Urothelium cell line (cell line): Measurements from ENCODE around the gene CDH16.

Source experiments
- DNase-seq: peaks from one replicate; pipeline ENCODE4 v3.0.0; 2011; ENCODE audit warnings: low spot score, mixed read lengths
- FAIRE-seq: peaks from 2 replicates; lab custom pipeline; 2011; peaks lifted over from hg19 to GRCh38; lab: Jason Lieb, UNC

The CDH16 gene

DNA sequence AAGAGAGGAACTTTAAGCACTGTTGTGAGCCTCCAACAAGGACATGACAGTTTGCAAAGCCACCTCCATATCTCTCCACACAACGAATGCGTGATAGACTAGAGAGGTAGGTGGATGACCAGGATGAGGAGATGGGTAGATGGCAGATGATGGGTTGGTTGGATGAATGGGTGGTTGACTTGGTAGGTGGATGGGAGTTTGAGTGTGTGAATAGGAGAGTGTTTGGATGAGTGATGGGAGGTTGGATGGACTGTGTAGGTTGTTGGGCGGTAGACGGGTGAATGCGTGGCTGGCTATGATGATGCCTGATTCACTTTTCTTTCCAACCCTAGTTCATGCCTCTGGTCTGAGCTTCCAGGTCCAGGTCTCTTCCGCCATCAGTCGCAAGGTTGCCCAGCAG lies 4.1 kb downstream of the CDH16 start:
- FAIRE-seq (no peak), DNase-seq (no peak)

DNA sequence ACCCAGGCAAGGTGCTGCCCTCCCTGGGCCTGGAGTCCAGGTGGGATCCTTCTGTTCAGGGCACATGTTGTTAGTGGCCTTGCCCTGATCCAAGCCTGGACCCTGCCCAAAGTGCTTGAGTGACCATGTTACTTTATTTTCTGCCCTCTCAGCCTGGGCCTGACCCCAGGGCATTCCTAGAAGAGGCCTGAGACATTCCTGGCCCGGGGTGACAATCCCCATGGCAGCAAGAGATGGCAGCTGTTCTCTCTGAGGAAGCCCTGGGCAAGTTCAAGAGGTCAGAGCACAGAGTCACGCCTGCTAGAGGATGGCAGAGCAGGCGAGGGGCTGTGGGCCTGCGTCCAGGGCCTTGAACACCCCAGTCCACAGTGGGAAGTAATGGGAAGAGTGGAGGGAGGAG lies 5.0 kb downstream of the CDH16 start:
- DNase-seq (no peak), FAIRE-seq (no peak)

DNA sequence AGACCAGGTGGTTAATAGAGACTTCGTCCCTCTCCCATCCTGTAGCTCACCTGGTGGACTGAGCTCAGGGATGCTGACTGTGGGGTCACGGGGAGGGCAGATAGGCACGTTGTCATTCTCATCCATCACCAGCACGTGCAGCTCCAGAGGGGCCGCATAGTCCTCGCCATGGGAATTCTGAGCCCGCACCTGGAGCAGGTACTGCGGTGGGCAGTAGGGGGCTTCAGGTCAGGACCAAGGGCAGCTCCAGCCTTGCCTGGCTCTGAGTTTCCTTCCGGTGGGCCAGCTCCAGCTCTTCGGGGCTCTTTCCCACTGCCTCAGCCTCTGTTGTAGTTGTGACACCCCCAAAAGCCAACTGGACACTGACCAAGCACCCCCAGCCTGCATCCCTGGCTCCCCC lies 5.6 kb downstream of the CDH16 start:
- no peak for DNase-seq
- FAIRE-seq: no peak

GRCh38 chr16:66911801-66912200 lies 6.9 kb downstream of the CDH16 start:
- no peak for FAIRE-seq
- DNase-seq: no peak

- FAIRE-seq: no peak
- DNase-seq: no peak
These were observed 7.6 kb downstream of the CDH16 start for GRCh38 chr16:66911112-66911511.

DNA sequence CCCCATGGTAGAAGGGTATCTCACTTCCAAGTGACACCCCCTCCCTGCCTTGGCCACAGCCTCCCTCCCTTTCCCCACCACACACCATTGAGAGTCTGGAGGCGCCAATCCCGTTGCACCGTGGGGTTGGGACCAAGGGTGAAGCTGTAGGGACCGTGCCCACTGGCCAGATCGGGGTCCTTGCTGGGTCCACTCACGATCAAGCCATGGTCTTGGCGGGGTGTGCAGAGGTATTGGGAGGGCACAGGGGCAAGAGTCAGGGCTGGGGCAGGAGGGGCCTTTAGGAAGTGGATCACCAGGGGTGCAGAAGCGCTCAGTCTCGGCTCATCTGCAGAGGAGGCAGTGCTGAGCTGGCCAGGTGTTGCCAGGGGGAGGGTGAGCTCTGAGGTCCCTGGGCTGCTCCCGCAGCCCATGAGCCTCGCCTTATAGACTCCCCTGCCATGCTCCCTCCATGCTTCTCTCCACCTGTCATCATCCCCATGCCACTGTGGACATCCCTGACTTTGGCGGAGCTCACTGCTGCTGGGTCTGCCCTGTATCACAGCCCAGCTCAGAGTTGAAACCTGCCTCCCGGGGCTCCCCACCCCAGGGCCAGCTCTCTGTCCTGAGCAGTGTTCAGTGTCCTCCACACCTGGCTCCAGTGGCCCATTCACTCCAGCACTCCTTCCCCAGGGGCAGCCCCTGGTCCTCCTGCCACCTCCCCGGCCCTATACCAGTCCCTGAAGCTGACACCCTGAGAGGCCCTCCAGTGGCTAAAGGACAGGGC lies 8.3 kb downstream of the CDH16 start:
- FAIRE-seq: no peak

DNA sequence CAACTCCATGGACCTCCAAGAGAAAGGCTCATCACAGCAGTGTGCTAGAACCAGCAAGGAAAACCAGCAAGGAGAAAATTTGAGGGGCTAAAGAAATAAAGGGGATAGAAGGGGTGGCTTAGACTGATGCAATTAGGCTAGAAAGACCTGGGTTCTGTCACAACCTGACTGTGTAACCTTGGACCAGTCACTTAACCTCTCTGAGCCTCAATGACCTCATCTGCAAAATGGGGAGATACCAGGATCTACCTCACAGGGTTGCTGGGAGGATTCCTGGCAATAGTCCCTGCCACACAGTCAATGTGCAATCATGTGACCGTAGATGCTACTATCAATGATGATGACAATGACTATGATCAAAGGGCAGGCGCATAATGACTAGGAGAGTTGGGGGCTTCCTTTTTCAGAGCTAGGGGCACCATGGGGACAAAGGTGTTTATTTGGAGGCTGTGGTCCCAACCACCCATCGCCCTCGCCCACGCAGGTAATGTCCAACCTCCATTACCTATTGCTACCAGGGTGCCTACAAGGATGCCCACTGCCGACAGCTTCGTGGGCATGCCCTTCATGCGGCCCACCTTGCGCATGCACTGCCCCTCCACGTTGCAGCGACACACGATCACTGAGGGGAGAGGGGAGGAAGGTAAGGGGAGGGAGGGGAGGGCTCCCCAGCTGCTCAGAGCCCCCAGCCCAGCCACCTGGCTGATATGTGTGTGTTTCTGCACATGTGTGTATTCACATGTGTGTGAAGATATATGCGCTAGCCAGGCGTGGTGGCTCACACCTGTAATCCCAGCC lies 9.7 kb downstream of the CDH16 start:
- FAIRE-seq (no peak), DNase-seq (no peak)

More for the DNA sequence above, 8.3 kb downstream of the CDH16 start:
- no peak for DNase-seq

DNA sequence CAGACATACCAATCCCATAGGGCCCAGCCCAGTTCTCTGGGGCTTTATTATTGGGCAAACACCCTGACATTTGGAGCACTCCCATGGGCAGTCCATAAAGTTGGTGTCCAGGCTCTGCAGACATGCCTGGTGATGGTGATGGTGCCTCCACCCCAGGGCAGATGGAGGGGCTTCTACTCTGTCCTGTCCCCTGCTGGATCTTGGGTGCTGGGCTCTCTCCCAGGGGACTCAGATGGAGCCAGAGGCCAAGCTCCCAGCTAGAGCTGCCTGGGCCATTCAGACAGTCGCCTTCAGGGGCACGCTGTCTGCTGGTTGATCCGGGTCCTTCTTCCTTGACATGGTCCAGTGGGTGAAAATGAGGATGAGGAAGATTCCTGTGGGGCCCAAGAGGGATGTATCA lies 10.6 kb downstream of the CDH16 start:
- no peak for FAIRE-seq
- DNase-seq: no peak

GRCh38 chr16:66906916-66907836 lies 11.5 kb downstream of the CDH16 start:
- no peak for FAIRE-seq

DNA sequence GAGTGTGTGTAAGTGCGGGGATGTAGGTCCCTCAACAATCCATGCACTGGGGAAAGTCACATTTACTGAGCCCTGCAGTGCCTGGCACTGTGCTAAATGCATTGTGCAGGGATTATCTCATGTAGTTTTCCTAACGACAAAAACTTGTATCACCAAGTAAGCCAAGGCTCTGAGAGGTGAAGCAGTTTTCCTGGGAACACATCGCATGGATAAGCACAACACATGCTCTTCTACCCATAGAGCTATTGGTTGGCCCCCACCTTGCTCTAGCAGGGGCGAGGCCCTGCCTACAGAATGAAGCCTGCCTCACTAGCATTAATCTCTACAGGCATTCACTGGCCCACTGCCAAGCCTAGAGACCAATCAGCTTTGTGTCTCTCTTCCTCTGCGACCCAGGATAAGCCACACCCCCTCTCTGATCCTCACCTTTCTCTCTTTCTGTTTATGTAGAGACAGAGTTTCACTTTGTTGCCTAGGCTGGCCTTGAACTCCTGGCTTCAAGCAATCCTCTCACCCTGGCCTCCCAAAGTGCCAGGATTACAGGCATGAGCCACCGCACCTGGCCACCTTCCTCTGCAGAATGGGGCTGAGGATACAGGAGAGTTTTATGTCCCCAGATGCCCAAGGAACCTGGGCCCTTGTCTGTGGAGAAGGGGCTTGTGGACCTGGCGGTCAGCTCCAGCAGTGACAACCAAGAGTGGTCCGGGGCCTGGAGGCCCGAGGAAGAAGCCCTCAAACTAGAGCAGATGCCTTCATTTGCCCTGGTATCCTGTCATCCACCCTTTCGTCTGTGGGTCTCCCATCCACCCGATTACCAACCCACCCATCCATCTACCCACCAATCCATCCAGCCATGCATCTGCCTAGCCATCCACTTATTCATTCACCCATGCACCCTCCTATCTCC lies 12.8 kb downstream of the CDH16 start:
- no peak for DNase-seq
- no peak for FAIRE-seq

More at GRCh38 chr16:66906916-66907836, 11.5 kb downstream of the CDH16 start:
- no peak for DNase-seq

DNA sequence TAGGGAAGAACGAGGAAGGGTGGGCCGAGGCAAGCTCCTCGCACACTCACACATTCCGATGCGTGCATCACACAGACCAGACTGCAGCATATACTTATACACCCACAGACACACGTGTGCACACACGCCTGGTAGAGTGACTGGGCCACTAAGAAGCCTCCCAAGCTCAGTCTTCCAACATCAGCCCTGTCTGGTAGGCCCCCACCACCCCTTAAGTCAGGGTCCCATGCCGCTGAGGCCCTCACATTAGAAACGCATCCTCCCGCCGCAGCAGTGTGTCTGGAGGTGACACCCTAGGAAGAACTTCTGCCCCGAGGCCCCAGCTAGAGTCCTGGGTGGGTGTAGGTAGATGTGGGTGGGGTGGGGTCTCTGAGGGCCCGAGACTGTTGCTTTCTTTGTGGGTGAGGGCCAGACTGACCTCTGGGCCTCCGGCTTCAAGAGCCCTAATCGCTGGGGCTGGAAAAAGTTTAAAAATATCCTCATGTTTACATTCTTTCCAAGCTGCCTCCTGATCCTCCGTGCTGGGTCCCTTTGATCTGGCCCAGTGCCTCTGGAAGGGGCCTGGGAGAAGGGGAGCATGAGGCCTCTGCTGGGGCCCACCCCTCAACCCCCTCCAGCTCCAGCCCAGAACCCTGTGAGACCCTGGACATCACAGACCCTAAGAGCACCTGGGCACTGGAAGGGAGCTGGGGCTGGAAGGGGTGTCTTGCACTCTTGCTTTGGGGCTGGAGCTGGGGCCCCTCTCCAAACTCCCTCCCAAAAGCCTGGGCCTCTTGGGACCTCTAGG lies 13.6 kb downstream of the CDH16 start:
- FAIRE-seq: no peak
- DNase-seq: no peak

DNA sequence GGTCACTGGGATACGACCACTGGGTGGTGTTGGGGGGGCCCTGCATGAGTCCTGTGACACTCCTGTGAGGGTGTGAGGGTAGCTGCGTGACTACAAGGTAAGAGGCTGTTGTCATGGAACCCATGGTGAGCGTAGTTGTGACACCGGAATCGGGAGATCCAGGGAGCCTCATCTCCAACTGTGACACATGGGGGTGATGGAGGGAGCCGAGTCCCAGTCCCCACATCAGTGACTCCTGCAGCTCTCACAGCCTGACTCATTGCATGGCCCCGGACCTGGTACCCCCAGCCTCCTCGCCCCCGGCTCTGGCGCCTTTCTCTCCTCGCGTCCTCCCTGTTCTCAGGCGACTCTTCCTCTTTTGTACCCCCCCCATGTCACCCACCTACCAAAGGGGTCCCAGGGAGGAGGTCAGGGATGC lies 14.2 kb downstream of the CDH16 start:
- DNase-seq (no peak), FAIRE-seq (no peak)

DNA sequence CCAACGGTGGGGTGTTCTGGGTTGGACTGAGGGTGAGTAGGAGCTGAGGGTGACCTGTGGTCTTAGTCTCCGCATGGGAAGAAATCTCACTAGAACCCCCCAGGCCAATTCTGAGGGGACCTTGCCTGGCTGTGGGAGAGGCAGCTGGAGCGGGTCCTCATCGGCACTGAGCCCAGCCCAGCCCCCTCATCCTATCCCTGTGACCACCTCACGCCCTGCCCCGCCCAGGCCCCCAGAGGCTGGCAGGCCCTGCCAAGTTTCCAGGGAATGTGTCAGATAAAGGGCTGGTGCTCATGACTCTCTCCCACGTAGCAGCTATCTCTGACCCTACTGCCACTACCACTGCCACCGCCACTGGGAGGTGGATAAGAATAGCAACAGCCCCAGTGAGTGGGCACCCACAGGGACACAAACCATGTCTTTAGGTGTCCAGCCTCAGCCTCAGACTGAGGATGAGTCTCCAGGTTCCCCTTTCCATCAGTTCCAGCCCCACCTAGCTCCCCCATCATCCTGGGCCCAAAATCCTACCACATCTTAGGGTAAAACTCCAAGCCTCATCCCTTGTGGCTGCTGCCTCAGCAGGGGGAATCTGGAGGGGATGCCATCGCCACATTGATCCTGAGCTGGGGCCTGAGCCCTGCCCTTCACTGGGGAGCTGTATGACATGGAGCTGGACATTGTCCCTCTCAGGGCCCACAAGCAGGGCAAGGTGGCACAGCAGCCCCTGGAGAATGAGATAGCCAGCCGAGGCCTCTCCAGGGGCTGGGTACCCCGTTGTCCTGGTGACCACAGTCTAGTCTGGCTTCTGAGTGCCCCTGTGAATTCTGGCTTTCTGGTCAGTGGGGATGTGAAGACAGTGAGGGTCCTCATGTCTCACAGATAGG lies 14.9 kb downstream of the CDH16 start:
- FAIRE-seq (no peak), DNase-seq (no peak)

GRCh38 chr16:66902648-66903543 lies 15.8 kb downstream of the CDH16 start:
- FAIRE-seq (no peak), DNase-seq (no peak)

- DNase-seq (no peak), FAIRE-seq (no peak)
These were observed 17.1 kb downstream of the CDH16 start for GRCh38 chr16:66901626-66902025.

- FAIRE-seq (no peak), DNase-seq (no peak)
These were observed 17.8 kb downstream of the CDH16 start for GRCh38 chr16:66900721-66901441.
